GM12878 (cell line): ENCODE measurements around the gene CARMIL3. TPM values are rescaled to one million over a fixed set of nuclear protein-coding genes. Genes with fewer than 3 reads are reported as not detected.

ENCODE experiments used
- ATAC-seq: fragments of 200-7000 bp; cut with Tn5 transposase; 3 replicates; pipeline ENCODE4 v1.9.1; 2020; ENCODE audit warnings: mild to moderate bottlenecking, moderate library complexity
- BruUV-seq: library from RNA; stranded (reverse); fragments of 400-500 nt; replicated peaks from 2 replicates; lab custom pipeline; 2021; lab: Mats Ljungman, UMichigan
- CTCF ChIA-PET: fragments of 300-600 bp; sonication (Branson Sonifier 250); formaldehyde crosslinking; extraction: SDS; loops from one replicate; lab custom pipeline; 2021; ENCODE audit warnings: inconsistent platforms; lab: Yijun Ruan, JAX
- POLR2A ChIA-PET: fragments of 350-600 bp; formaldehyde crosslinking; extraction: SDS; loops from one replicate; lab custom pipeline; 2021; ENCODE audit warnings: inconsistent platforms; lab: Charles Lee
- RAD21 ChIA-PET: fragments of 300-600 bp; sonication (Branson Sonifier 250); formaldehyde crosslinking; loops from one replicate; lab custom pipeline; 2023; ENCODE audit warnings: antibody characterized with exemption; ENCODE audit not compliant: unreplicated experiment; lab: Charles Lee
- SMC1A ChIA-PET: fragments of 300-600 bp; sonication (Branson Sonifier 250); formaldehyde crosslinking; loops from one replicate; lab custom pipeline; 2023; ENCODE audit not compliant: unreplicated experiment, uncharacterized antibody; lab: Charles Lee
- DNase-seq: peaks from one replicate; pipeline ENCODE4 v3.0.0-alpha.2; 2011; ENCODE audit warnings: low read depth, low spot score
- FAIRE-seq: peaks from 3 replicates; lab custom pipeline; 2011; peaks lifted over from hg19 to GRCh38; lab: Jason Lieb, UNC
- H2AFZ ChIP-seq: 2 replicates; pipeline ENCODE4 v1.6.0; 2011; ENCODE audit warnings: low read depth, low read length, control low read depth; ENCODE audit not compliant: control insufficient read depth
- H3K27ac ChIP-seq: 2 replicates; pipeline ENCODE4 v1.5.1; 2011; ENCODE audit warnings: control low read depth; ENCODE audit not compliant: control insufficient read depth, insufficient read depth
- H3K27me3 ChIP-seq, 2 experiments: replicated peaks in 1 of 2; 2 replicates each; pipeline versions ENCODE4 v1.6.0 to v1.6.1; 2011; ENCODE audit warnings: low read length in 1 of 2; ENCODE audit not compliant: control insufficient read depth in 2 of 2, insufficient read depth in 2 of 2
- H3K36me3 ChIP-seq, 2 experiments: 2 replicates each; pipeline ENCODE4 v1.5.1; 2011; ENCODE audit warnings: low read length in 1 of 2; ENCODE audit not compliant: control insufficient read depth in 2 of 2, insufficient read depth in 2 of 2
- H3K4me1 ChIP-seq: 2 replicates; pipeline ENCODE4 v1.6.1; 2011; ENCODE audit warnings: mild to moderate bottlenecking, low read length, moderate library complexity, mixed read lengths; ENCODE audit not compliant: control insufficient read depth, insufficient read depth
- H3K4me2 ChIP-seq: 2 replicates; pipeline ENCODE4 v1.6.0; 2011; ENCODE audit warnings: control low read depth; ENCODE audit not compliant: control insufficient read depth, insufficient read depth
- H3K4me3 ChIP-seq: fragments of 200-600 bp; sonication (generic); 2 replicates; pipeline ENCODE4 v1.5.1; 2016
- H3K79me2 ChIP-seq: 2 replicates; pipeline ENCODE4 v1.6.0; 2011; ENCODE audit warnings: low read length; ENCODE audit not compliant: control insufficient read depth, insufficient read depth
- H3K9ac ChIP-seq: 2 replicates; pipeline ENCODE4 v1.8.0; 2011; ENCODE audit warnings: low read length, control low read depth, mixed read lengths; ENCODE audit not compliant: control insufficient read depth, insufficient read depth
- H3K9me3 ChIP-seq: replicated peaks from 3 replicates; pipeline ENCODE4 v1.5.1; 2011; ENCODE audit warnings: mild to moderate bottlenecking, low read length; ENCODE audit not compliant: control insufficient read depth, insufficient read depth
- H4K20me1 ChIP-seq: 2 replicates; pipeline ENCODE4 v1.6.0; 2011; ENCODE audit not compliant: control insufficient read depth, insufficient read depth
- ESRRA ChIP-seq: IDR thresholded peaks from 2 replicates; pipeline ENCODE4 v1.6.1; 2012; ENCODE audit warnings: mild to moderate bottlenecking, low read length, improper control_type of control experiment
- HCFC1 ChIP-seq: fragments of 150-350 bp; IDR thresholded peaks from 2 replicates; pipeline ENCODE4 v1.6.1; 2014; ENCODE audit warnings: low read length
- RUNX3 ChIP-seq: IDR thresholded peaks from 2 replicates; pipeline ENCODE4 v1.6.1; 2012; ENCODE audit warnings: low read length, inconsistent platforms
- SMAD5 ChIP-seq: IDR thresholded peaks from 2 replicates; pipeline ENCODE4 v1.6.1; 2016; ENCODE audit warnings: antibody characterized with exemption, low read depth
- SUZ12 ChIP-seq: fragments of 200-600 bp; sonication (generic); IDR thresholded peaks from one replicate; pipeline ENCODE4 v1.6.1; 2018; ENCODE audit warnings: antibody characterized with exemption, mild to moderate bottlenecking; ENCODE audit not compliant: unreplicated experiment
- TARDBP ChIP-seq: IDR thresholded peaks from 2 replicates; pipeline ENCODE4 v1.6.1; 2016; ENCODE audit warnings: borderline replicate concordance
- TCF3 ChIP-seq: IDR thresholded peaks from 2 replicates; pipeline ENCODE4 v1.6.1; 2012; ENCODE audit warnings: low read depth, mild to moderate bottlenecking, low read length, borderline replicate concordance; ENCODE audit not compliant: insufficient read depth
- TCF7 ChIP-seq: IDR thresholded peaks from 2 replicates; pipeline ENCODE4 v1.6.1; 2014; ENCODE audit warnings: antibody characterized with exemption, borderline replicate concordance
- WGBS: methylation state at CpG from one replicate; pipeline ENCODE4 v1.1.6; 2016; ENCODE audit warnings: low lambda C conversion rate; ENCODE audit not compliant: insufficient replicate concordance, insufficient coverage; ENCODE audit errors: missing lambda C conversion rate; 5-methylcytosine and 5-hydroxymethylcytosine counted together
- in situ Hi-C: fragments of 300-500 bp; cut with MboI; formaldehyde crosslinking; loops from 9 replicates; pipeline ENCODE4 v1.14.3; 2018; ENCODE audit warnings: mixed read lengths
- intact Hi-C: fragments of 100-400 bp; cut with micrococcal nuclease; formaldehyde crosslinking; loops from one replicate; pipeline ENCODE4 v1.14.2; 2022; ENCODE audit not compliant: unreplicated experiment
- polyA plus RNA-seq, 11 experiments: library from polyadenylated mRNA; depleted of rRNA in 4 of 11; unstranded in 6 of 11; stranded (reverse) in 5 of 11; fragments of >200 nt; fragmentation: Nextera tagmentation in 4 of 11; fragmentation: Illumina TruSeq in 1 of 11; extraction: Ambion mirVana in 4 of 11; extraction: Trizol in 1 of 11; gene quantifications; 1 replicate in 1 of 11; 2 replicates in 10 of 11; pipeline versions ENCODE4 v1.2.1 to v1.2.3, GENCODE V29; 2011 to 2016; ENCODE audit warnings: inconsistent platforms in 2 of 11, missing spikeins in 2 of 11, low read depth in 1 of 11
- total RNA-seq, 4 experiments: library from RNA; depleted of rRNA in 3 of 4; stranded (reverse); fragments of >200 nt in 3 of 4; fragmentation: Illumina TruSeq in 1 of 4; extraction: Trizol in 1 of 4; gene quantifications; 2 replicates each; pipeline versions ENCODE4 v1.2.1 to v1.2.3, GENCODE V29; 2013 to 2021
- TF ChIP-seq, protein P1 (sequence below): IDR thresholded peaks from 2 replicates; pipeline ENCODE4 v1.6.1; 2011; ENCODE audit warnings: borderline replicate concordance, low read depth, mild to moderate bottlenecking, moderate library complexity, mixed read lengths, low read length; ENCODE audit not compliant: insufficient read depth; ENCODE audit errors: extremely low read length

Gene CARMIL3
- total and polyA plus RNA-seq, 10 of the 15 experiments (the other 5 are each of a cell fraction or from before 2014, with no cell fraction given): 0.09 to 0.32 (median 0.25) TPM; not detected in 3

DNA sequence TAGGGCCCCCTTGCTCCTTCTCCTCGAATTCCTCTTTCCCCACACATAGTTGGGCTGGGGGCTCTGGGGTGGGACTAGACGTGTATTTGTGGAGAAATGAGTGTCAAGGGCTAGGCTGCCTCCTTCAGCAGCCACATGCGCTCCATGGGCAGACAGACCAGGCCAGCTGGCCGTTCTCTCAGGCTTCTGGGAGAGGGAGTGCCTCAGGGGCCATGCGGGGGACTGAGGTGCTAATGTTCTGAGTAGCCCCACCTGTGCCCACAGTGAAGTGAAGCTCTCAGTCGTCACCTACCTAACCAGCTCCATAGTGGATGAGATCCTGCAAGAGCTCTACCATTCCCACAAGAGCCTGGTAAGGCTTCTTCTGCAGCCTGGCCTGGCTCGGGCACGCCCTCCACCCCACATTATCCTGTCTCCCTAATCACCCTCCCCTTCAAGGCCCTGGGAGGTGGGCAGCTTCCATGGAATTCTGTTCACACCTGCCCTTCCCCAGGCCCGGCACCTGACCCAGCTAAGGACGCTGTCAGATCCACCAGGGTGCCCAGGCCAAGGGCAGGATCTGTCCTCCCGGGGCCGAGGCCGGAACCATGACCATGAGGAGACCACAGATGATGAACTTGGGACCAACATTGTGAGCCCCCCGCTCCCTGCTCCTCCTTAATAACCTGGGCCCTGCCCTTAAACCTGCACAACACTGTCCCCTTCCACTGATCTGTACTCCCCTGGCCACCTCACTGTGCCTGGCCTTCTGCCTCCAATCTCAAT is 10.6 kb downstream of the CARMIL3 start:
- POLR2A ChIA-PET: interaction anchor here (1.1 to 1.7 kb wide), 2 partner anchors 17 to 19 kb away, joined by 3 to 4 read pairs; no protein-coding TSS in a partner anchor
- no peak overlapping the region for H3K4me2 ChIP-seq
- H2AFZ ChIP-seq: no peak overlapping the region
- no TSS peak for BruUV-seq
- FAIRE-seq: no peak
- DNase-seq: no peak
- H3K9me3 ChIP-seq: no peaks in the 10 kb centered on the region
- in situ Hi-C loops: no loop called here
- H3K36me3 ChIP-seq: no peaks in the 10 kb centered on the region
- TF ChIP-seq TARDBP (no peak), RUNX3 (no peak), TCF3 (no peak), HCFC1 (no peak), TCF7 (no peak), ESRRA (no peak), SMAD5 (no peak), SUZ12 (no peak)
- TF ChIP-seq, protein P1, sequence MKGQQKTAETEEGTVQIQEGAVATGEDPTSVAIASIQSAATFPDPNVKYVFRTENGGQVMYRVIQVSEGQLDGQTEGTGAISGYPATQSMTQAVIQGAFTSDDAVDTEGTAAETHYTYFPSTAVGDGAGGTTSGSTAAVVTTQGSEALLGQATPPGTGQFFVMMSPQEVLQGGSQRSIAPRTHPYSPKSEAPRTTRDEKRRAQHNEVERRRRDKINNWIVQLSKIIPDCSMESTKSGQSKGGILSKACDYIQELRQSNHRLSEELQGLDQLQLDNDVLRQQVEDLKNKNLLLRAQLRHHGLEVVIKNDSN: no peak
- TF ChIP-seq, all 136 proteins: peak for 0
- Histone ChIP-seq H3K79me2 (no peaks in the 10 kb centered on the region), H4K20me1 (no peaks in the 10 kb centered on the region), H3K9ac (no peak overlapping the region), H3K4me3 (no peak overlapping the region), H3K4me1 (no peaks in the 10 kb centered on the region), H3K27me3 (peaks cover 0 to 2% of the 10 kb centered on the region in 2 experiments; a peak in 2 of 4 replicates), H3K27ac (no peak overlapping the region)
- WGBS: 51% methylated on average over 14 of the region's 14 CpGs
- ATAC-seq: no peak
- RAD21 ChIA-PET: interaction anchor here (0.9 to 7.2 kb wide), 3 partner anchors 30 to 83 kb away, joined by 3 to 140 read pairs (median 3); partner anchors contain the start of gene PCK2
- intact Hi-C loops: no loop called here
- SMC1A ChIA-PET: interaction anchor here (2.5 kb wide), 1 partner anchor 47 kb away, joined by 14 read pairs; no protein-coding TSS in a partner anchor
- CTCF ChIA-PET: interaction anchor here (1.0 to 2.7 kb wide), 7 partner anchors 10 to 46 kb away, joined by 3 to 23 read pairs (median 8); partner anchors contain the start of gene PCK2
